GM12891 (cell line): Measurements from ENCODE around the gene LRRC8A.

Source experiments
- POLR2A ChIP-seq: IDR thresholded peaks from 2 replicates; pipeline ENCODE4 v1.6.1; 2011; ENCODE audit warnings: low read depth, low read length, control low read depth
- POLR2AphosphoS5 ChIP-seq: IDR thresholded peaks from 2 replicates; pipeline ENCODE4 v1.6.1; 2011; ENCODE audit warnings: low read depth, low read length, control low read depth
- POU2F2 ChIP-seq: IDR thresholded peaks from 2 replicates; pipeline ENCODE4 v1.6.1; 2011; ENCODE audit warnings: low read depth, mild to moderate bottlenecking, control low read depth, low read length, moderate library complexity
- TAF1 ChIP-seq: IDR thresholded peaks from 2 replicates; pipeline ENCODE4 v1.6.1; 2011; ENCODE audit warnings: low read depth, low read length, control low read depth

DNA sequence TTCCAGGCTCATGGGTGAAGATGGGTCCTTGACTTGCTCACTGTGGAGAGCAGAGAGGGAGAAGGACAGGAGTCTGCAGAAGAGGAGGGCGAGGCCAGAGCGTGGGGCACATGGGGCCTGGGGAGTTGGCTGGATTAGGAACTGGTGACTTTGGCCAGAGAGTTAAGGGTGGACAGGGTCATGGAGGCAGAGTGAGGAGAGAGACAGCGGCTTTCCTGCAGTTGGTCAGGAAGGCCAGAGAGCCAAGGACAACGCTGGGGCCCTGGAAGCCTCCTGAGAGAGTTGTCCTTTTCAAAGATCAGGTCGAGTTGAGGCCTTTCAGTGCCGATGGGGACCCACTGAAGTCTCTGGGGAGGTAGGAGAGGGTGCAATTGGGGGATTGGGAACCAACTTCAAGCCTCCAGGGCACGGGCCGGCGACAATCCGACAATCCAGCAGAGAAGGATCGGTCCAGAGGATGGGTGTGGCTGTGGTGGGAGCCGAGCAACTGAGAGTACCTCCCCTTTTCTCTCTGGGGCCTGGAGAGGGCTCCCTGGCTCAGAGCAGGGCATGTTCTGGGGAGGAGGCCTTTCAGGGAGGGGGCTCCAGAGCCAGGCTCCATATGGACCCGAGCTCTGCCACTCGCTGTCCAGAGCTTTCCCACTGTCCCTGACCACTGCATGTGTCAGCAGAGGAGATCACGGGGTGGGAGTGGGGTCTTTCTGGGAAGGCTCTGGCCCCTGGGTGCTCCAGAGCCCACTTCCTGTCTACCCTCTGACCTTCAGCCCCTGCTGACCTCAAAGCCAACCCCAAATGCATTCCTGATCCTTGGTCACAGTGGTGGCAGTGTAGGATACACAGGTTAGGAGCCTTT lies 31.3 kb downstream of the LRRC8A start:
- no peak for TF ChIP-seq TAF1
- no peak for TF ChIP-seq POLR2A
- no peak for TF ChIP-seq POLR2AphosphoS5
- no peak for TF ChIP-seq POU2F2
